ENCODE results near the gene CD109.
"Not testable (repeated sequence)": the region's sequence is repeated elsewhere in the genome, so short reads cannot be mapped to it uniquely, and the experiment has no call there.

CD109 gene

GRCh38 chr6:73823832-73824231 lies 127.8 kb downstream of the CD109 start:
- Mint-ChIP-seq H3K4me3 (no peak overlapping the region), H3K27me3 (ENCODE audit: low read depth) (no peaks in the 10 kb centered on the region), H3K9me3 (peaks cover 3% of the 10 kb centered on the region), H3K4me1 (no peaks in the 10 kb centered on the region), H3K27ac (no peak overlapping the region), H3K36me3 (ENCODE audit: low read depth) (peaks cover 4% of the 10 kb centered on the region)
- no peak for TF ChIP-seq CTCF (IDR thresholded peaks at IDR 0.05; ENCODE audit: unreplicated experiment in 3 of 3)

GRCh38 chr6:73826571-73826970 lies 130.6 kb downstream of the CD109 start:
- no peaks in the 10 kb centered on the region for H3K4me1 Mint-ChIP-seq
- no peaks in the 10 kb centered on the region for H3K27me3 Mint-ChIP-seq (ENCODE audit: low read depth)
- no peak for TF ChIP-seq CTCF (IDR thresholded peaks at IDR 0.05; ENCODE audit: unreplicated experiment in 3 of 3)
- H3K4me3 Mint-ChIP-seq, result no peak overlapping the region
- no peaks in the 10 kb centered on the region for H3K9me3 Mint-ChIP-seq
- no peak overlapping the region for H3K27ac Mint-ChIP-seq
- H3K36me3 Mint-ChIP-seq (ENCODE audit: low read depth), result no peaks in the 10 kb centered on the region

- Mint-ChIP-seq H3K4me1 (peaks cover 6% of the 10 kb centered on the region), H3K4me3 (no peak overlapping the region), H3K9me3 (peaks cover 3% of the 10 kb centered on the region), H3K36me3 (ENCODE audit: low read depth) (no peaks in the 10 kb centered on the region), H3K27ac (no peak overlapping the region), H3K27me3 (ENCODE audit: low read depth) (no peaks in the 10 kb centered on the region)
- TF ChIP-seq CTCF (IDR thresholded peaks at IDR 0.05; ENCODE audit: unreplicated experiment in 3 of 3), result no peak
Observed at GRCh38 chr6:73830119-73830518, 134.1 kb downstream of the CD109 start.

GRCh38 chr6:73832313-73832712 lies 136.3 kb downstream of the CD109 start:
- Mint-ChIP-seq H3K36me3 (ENCODE audit: low read depth) (no peaks in the 10 kb centered on the region), H3K27ac (peak overlapping the region in 1 of 3 experiments; percentile 39), H3K4me1 (peaks cover 6% of the 10 kb centered on the region), H3K27me3 (ENCODE audit: low read depth) (no peaks in the 10 kb centered on the region), H3K4me3 (no peak overlapping the region), H3K9me3 (peaks cover 3% of the 10 kb centered on the region)
- no peak for TF ChIP-seq CTCF (IDR thresholded peaks at IDR 0.05; ENCODE audit: unreplicated experiment in 3 of 3)

- H3K36me3 Mint-ChIP-seq (ENCODE audit: low read depth), result peaks cover 12% of the 10 kb centered on the region
Observed at GRCh38 chr6:73844696-73845095, 148.7 kb downstream of the CD109 start.

GRCh38 chr6:73851048-73851447 lies 155.0 kb downstream of the CD109 start:
- H3K36me3 Mint-ChIP-seq (ENCODE audit: low read depth); H3K27me3 Mint-ChIP-seq (ENCODE audit: low read depth); H3K4me3 Mint-ChIP-seq; H3K27ac Mint-ChIP-seq: not testable (repeated sequence)
- peaks cover 13% of the 10 kb centered on the region for H3K4me1 Mint-ChIP-seq
- H3K9me3 Mint-ChIP-seq, result peaks cover 29% of the 10 kb centered on the region

More at GRCh38 chr6:73844696-73845095, 148.7 kb downstream of the CD109 start:
- H3K27ac Mint-ChIP-seq; H3K27me3 Mint-ChIP-seq (ENCODE audit: low read depth); H3K4me1 Mint-ChIP-seq; H3K4me3 Mint-ChIP-seq: not testable (repeated sequence)
- H3K9me3 Mint-ChIP-seq, result peaks cover 51% of the 10 kb centered on the region

- TF ChIP-seq CTCF (IDR thresholded peaks at IDR 0.05; ENCODE audit: unreplicated experiment in 3 of 3), result peak; percentile 55 to 75 (median 58)
- H3K9me3 Mint-ChIP-seq, result peaks cover 9% of the 10 kb centered on the region
- peak overlapping the region in 1 of 3 experiments; percentile 34 for H3K4me3 Mint-ChIP-seq
- H3K27ac Mint-ChIP-seq, result peak overlapping the region in 2 of 3 experiments; percentile 55 to 61
- H3K36me3 Mint-ChIP-seq (ENCODE audit: low read depth), result no peaks in the 10 kb centered on the region
- no peaks in the 10 kb centered on the region for H3K27me3 Mint-ChIP-seq (ENCODE audit: low read depth)
- H3K4me1 Mint-ChIP-seq, result peaks cover 30% of the 10 kb centered on the region
Observed at GRCh38 chr6:73854998-73855718, 159.2 kb downstream of the CD109 start.

Data from nephron (organoid).